Smooth muscle cell (in vitro differentiated cells): Measurements from ENCODE around the gene CASR. TPM values are rescaled to one million over a fixed set of nuclear protein-coding genes. Genes with fewer than 3 reads are reported as not detected.

ENCODE experiments used
- DNase-seq: peaks from one replicate; lab custom pipeline; 2025; ENCODE audit not compliant: unreplicated experiment; lab: John Stamatoyannopoulos, UW
- H2AFZ ChIP-seq: fragments of 200-600 bp; sonication (generic); 2 replicates; pipeline ENCODE4 v1.6.0; 2016; ENCODE audit warnings: antibody characterized with exemption, low read depth, mild to moderate bottlenecking
- H3F3A ChIP-seq: fragments of 200-600 bp; sonication (generic); 2 replicates; pipeline ENCODE4 v1.6.0; 2017; ENCODE audit warnings: antibody characterized with exemption, low read depth
- H3K27ac ChIP-seq: fragments of 200-600 bp; sonication (generic); 2 replicates; pipeline ENCODE4 v1.5.1; 2016; ENCODE audit warnings: low read depth, mild to moderate bottlenecking
- H3K27me3 ChIP-seq: fragments of 200-600 bp; sonication (generic); 2 replicates; pipeline ENCODE4 v1.6.1; 2016; ENCODE audit warnings: low read depth, mild to moderate bottlenecking
- H3K36me3 ChIP-seq: fragments of 200-600 bp; sonication (generic); 2 replicates; pipeline ENCODE4 v1.5.1; 2016; ENCODE audit warnings: low read depth
- H3K4me1 ChIP-seq: fragments of 200-600 bp; sonication (generic); 2 replicates; pipeline ENCODE4 v1.5.1; 2016; ENCODE audit warnings: low read depth
- H3K4me2 ChIP-seq: fragments of 200-600 bp; sonication (generic); 2 replicates; pipeline ENCODE4 v1.6.0; 2016; ENCODE audit warnings: mild to moderate bottlenecking
- H3K4me3 ChIP-seq: fragments of 200-600 bp; sonication (generic); 2 replicates; pipeline ENCODE4 v1.5.1; 2016; ENCODE audit warnings: mild to moderate bottlenecking
- H3K79me2 ChIP-seq: fragments of 200-600 bp; sonication (generic); 2 replicates; pipeline ENCODE4 v1.6.0; 2016; ENCODE audit warnings: low read depth, mild to moderate bottlenecking
- H3K9ac ChIP-seq: fragments of 200-600 bp; sonication (generic); 2 replicates; pipeline ENCODE4 v1.6.0; 2016; ENCODE audit warnings: low read depth
- H3K9me3 ChIP-seq: fragments of 200-600 bp; sonication (generic); replicated peaks from 2 replicates; pipeline ENCODE4 v1.5.1; 2016; ENCODE audit warnings: low read depth
- H4K20me1 ChIP-seq: fragments of 200-600 bp; sonication (generic); 2 replicates; pipeline ENCODE4 v1.6.0; 2016; ENCODE audit warnings: low read depth
- WGBS: methylation state at CpG from one replicate; pipeline ENCODE4 v1.1.7; 2016; ENCODE audit warnings: low lambda C conversion rate; 5-methylcytosine and 5-hydroxymethylcytosine counted together
- polyA plus RNA-seq: library from polyadenylated mRNA; unstranded; fragments of >200 nt; fragmentation: Nextera tagmentation; extraction: Ambion mirVana; gene quantifications from 2 replicates; pipeline ENCODE4 v1.2.1, GENCODE V29; 2016
- total RNA-seq: library from RNA; depleted of rRNA; stranded (reverse); fragments of >200 nt; gene quantifications from 2 replicates; pipeline ENCODE4 v1.2.3, GENCODE V29; 2014
- TF ChIP-seq, protein P1 (sequence below): fragments of 200-600 bp; sonication (generic); IDR thresholded peaks from 2 replicates; pipeline ENCODE4 v1.5.1; 2017; ENCODE audit warnings: borderline replicate concordance, mild to moderate bottlenecking, antibody characterized with exemption; ENCODE audit not compliant: insufficient read depth, poor library complexity, severe bottlenecking

Gene CASR
- total and polyA plus RNA-seq, 2 experiments from 2014 or later = not detected

DNA sequence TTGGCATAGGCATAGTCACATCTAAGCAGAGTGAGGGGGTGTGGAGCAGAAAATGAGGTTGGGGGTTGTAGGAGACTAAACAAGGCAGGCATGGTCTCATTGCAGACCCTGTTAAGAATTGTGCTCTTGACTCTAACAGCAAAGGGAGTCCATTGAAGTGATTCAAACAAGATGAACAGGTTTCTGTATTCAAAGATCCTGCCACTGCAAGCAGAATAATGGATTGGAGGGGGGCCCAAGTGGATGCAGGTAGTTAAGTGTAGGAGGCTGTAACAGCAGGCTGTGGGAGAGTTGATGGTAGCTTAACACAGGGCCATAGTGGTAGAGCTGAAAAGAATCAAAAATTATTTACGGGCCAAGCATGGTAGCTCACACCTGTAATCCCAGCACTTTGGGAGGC is 34.4 kb downstream of the CASR start:
- H2AFZ ChIP-seq = no peak overlapping the region
- no peaks in the 10 kb centered on the region for H3K9me3 ChIP-seq
- no peak overlapping the region for H3K4me3 ChIP-seq
- no peak overlapping the region for H3K27ac ChIP-seq
- no peak for DNase-seq
- no peak overlapping the region for H3K9ac ChIP-seq
- H3K27me3 ChIP-seq = no peaks in the 10 kb centered on the region
- no peaks in the 10 kb centered on the region for H3K79me2 ChIP-seq
- H3K4me1 ChIP-seq = no peaks in the 10 kb centered on the region
- H4K20me1 ChIP-seq = no peaks in the 10 kb centered on the region
- no peaks in the 10 kb centered on the region for H3F3A ChIP-seq
- 87% methylated on average over 1 of the region's 1 CpG for WGBS
- no peak overlapping the region for H3K4me2 ChIP-seq
- no peaks in the 10 kb centered on the region for H3K36me3 ChIP-seq
- TF ChIP-seq, protein P1, sequence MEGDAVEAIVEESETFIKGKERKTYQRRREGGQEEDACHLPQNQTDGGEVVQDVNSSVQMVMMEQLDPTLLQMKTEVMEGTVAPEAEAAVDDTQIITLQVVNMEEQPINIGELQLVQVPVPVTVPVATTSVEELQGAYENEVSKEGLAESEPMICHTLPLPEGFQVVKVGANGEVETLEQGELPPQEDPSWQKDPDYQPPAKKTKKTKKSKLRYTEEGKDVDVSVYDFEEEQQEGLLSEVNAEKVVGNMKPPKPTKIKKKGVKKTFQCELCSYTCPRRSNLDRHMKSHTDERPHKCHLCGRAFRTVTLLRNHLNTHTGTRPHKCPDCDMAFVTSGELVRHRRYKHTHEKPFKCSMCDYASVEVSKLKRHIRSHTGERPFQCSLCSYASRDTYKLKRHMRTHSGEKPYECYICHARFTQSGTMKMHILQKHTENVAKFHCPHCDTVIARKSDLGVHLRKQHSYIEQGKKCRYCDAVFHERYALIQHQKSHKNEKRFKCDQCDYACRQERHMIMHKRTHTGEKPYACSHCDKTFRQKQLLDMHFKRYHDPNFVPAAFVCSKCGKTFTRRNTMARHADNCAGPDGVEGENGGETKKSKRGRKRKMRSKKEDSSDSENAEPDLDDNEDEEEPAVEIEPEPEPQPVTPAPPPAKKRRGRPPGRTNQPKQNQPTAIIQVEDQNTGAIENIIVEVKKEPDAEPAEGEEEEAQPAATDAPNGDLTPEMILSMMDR = no peak

DNA sequence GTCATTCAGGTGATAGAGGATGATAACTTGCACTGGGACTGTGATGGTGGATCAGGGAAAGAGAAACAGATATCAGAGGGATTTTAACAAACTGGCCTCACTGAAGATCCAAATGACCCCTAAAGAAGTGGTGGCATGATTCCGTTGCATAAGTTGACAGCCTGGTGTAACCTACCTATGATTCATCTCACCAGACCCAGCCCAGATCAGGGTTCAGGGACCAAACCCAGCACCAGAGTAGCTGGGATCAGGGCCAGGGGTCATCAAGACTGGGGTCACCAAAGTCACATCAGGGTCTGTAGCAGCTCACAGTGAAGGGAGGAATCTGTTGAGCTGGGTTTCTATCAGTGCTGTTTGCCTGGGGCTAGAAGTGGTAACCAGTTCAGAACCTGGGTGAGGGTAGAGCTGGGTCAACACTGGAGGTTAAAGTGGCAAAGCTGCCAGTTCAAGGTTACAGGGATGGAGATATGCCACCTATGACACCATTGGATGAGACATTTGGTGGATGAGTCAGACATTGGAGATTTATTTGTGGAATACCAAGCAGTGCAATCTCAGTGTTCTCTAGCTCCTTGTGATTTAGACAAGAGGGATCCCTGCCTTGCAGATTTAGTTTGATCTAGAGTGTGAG is 35.9 kb downstream of the CASR start:
- no peak overlapping the region for H3K27ac ChIP-seq
- H3F3A ChIP-seq = no peaks in the 10 kb centered on the region
- no peaks in the 10 kb centered on the region for H3K79me2 ChIP-seq
- TF ChIP-seq, protein P1 = no peak
- no peaks in the 10 kb centered on the region for H3K9me3 ChIP-seq
- H2AFZ ChIP-seq = no peak overlapping the region
- H3K4me1 ChIP-seq = no peaks in the 10 kb centered on the region
- H4K20me1 ChIP-seq = no peaks in the 10 kb centered on the region
- no peak for DNase-seq
- H3K36me3 ChIP-seq = no peaks in the 10 kb centered on the region
- H3K9ac ChIP-seq = no peak overlapping the region
- H3K4me2 ChIP-seq = no peak overlapping the region
- H3K4me3 ChIP-seq = no peak overlapping the region
- WGBS = 95% methylated on average over 1 of the region's 1 CpG
- no peaks in the 10 kb centered on the region for H3K27me3 ChIP-seq

DNA sequence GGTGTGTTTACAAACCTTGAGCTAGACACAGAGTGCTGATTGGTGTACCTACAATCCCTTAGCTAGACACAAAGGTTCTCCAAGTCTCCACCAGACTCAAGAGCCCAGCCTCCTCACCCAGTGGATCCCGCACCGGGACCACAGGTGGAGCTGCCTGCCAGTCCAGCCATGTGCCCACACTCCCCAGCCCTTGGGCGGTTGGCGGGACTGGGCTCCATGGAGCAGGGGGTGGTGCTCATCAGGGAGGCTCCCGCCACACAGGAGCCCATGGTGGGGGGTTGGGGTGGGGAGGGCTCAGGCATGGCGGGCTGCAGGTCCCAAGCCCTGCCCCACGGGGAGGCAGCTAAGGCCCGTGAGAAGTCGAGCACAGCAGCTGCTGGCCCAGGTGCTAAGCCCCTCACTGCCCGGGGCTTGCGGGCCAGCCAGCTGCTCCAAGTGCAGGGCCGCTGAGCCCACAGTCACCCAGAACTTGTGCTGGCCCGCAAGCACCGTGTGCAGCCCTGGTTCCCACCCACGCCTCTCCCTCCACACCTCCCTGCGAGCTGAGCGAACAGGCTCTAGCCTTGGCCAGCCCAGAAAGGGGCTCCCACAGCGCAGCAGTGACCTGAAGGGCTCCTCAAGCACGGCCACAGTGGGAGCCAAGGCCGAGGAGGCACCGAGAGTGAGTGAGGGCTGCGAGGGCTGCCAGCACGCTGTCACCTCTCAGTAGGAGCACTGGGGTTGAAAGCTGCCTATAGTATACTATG is 43.7 kb downstream of the CASR start:
- H3K27me3 ChIP-seq = no peaks in the 10 kb centered on the region
- no peak overlapping the region for H3K4me2 ChIP-seq
- H3K9me3 ChIP-seq = no peaks in the 10 kb centered on the region
- no peaks in the 10 kb centered on the region for H3K4me1 ChIP-seq
- no peaks in the 10 kb centered on the region for H3K36me3 ChIP-seq
- DNase-seq = no peak
- H2AFZ ChIP-seq = no peak overlapping the region
- H3K4me3 ChIP-seq = no peak overlapping the region
- WGBS = 93% methylated on average over 18 of the region's 23 CpGs
- TF ChIP-seq, protein P1 = no peak
- H3K79me2 ChIP-seq = no peaks in the 10 kb centered on the region
- no peak overlapping the region for H3K9ac ChIP-seq
- H3F3A ChIP-seq = no peaks in the 10 kb centered on the region
- no peak overlapping the region for H3K27ac ChIP-seq
- no peaks in the 10 kb centered on the region for H4K20me1 ChIP-seq
